Measurements from ENCODE around the gene NEU4. TPM values are rescaled to one million over a fixed set of nuclear protein-coding genes. Genes with fewer than 3 reads are reported as not detected.

Gene NEU4
- total and polyA plus RNA-seq, 2 donors (not counting 1 experiment from before 2014, with no cell fraction given) = not detected

- Histone ChIP-seq H3K4me1 (ENCODE audit: control insufficient read depth, extremely low read depth, insufficient read depth, low read length) (no peaks in the 10 kb centered on the region), H4K20me1 (ENCODE audit: control insufficient read depth, extremely low read depth, insufficient read depth, low read length) (no peaks in the 10 kb centered on the region), H3K4me2 (ENCODE audit: extremely low read depth, insufficient read depth, low read length) (no peak overlapping the region), H3K27ac (ENCODE audit: insufficient read depth, low read length) (no peak overlapping the region), H3K9ac (ENCODE audit: insufficient read depth, low read length) (no peak overlapping the region), H3K79me2 (ENCODE audit: control insufficient read depth, insufficient read depth, low read length) (no peaks in the 10 kb centered on the region), H3K27me3 (ENCODE audit: control insufficient read depth, insufficient read depth, low read length) (no peaks in the 10 kb centered on the region), H3K4me3 (replicated peaks in 1 of 4; ENCODE audit: control extremely low read depth in 1 of 4, insufficient read depth in 1 of 4, low read depth in 3 of 4, low read length in 4 of 4) (no peak overlapping the region), H3K9me3 (ENCODE audit: control insufficient read depth, insufficient read depth, low read depth, low read length) (no peaks in the 10 kb centered on the region), H2AFZ (ENCODE audit: low read length) (no peak overlapping the region), H3K36me3 (ENCODE audit: control insufficient read depth, insufficient read depth, low read length) (peaks cover 5% of the 10 kb centered on the region)
- TF ChIP-seq EZH2 (IDR thresholded peaks at IDR 0.05; ENCODE audit: low read length, missing control alignments) (no peak), CTCF (conservative IDR thresholded peaks at IDR 0.05 in 1 of 2, IDR thresholded peaks at IDR 0.05 in 1 of 2; ENCODE audit: low read depth in 1 of 2, low read length in 2 of 2) (no peak)
- DNase-seq (ENCODE audit: low read depth in 2 of 2) = no peak
Observed at GRCh38 chr2:241762321-241762932, 46.6 kb upstream of the NEU4 start.

- no peak overlapping the region for H3K9ac ChIP-seq (ENCODE audit: insufficient read depth, low read length)
- TF ChIP-seq EZH2 (IDR thresholded peaks at IDR 0.05; ENCODE audit: low read length, missing control alignments) = no peak
- TF ChIP-seq CTCF (conservative IDR thresholded peaks at IDR 0.05 in 1 of 2, IDR thresholded peaks at IDR 0.05 in 1 of 2; ENCODE audit: low read depth in 1 of 2, low read length in 2 of 2) = no peak
- no peaks in the 10 kb centered on the region for H3K79me2 ChIP-seq (ENCODE audit: control insufficient read depth, insufficient read depth, low read length)
- DNase-seq (ENCODE audit: low read depth in 2 of 2) = no peak
- H3K4me1 ChIP-seq (ENCODE audit: control insufficient read depth, extremely low read depth, insufficient read depth, low read length) = no peaks in the 10 kb centered on the region
- peaks cover 5% of the 10 kb centered on the region for H3K36me3 ChIP-seq (ENCODE audit: control insufficient read depth, insufficient read depth, low read length)
- H3K4me2 ChIP-seq (ENCODE audit: extremely low read depth, insufficient read depth, low read length) = no peak overlapping the region
- H3K9me3 ChIP-seq (ENCODE audit: control insufficient read depth, insufficient read depth, low read depth, low read length) = no peaks in the 10 kb centered on the region
- H3K4me3 ChIP-seq (replicated peaks in 1 of 4; ENCODE audit: control extremely low read depth in 1 of 4, insufficient read depth in 1 of 4, low read depth in 3 of 4, low read length in 4 of 4) = no peak overlapping the region
- H2AFZ ChIP-seq (ENCODE audit: low read length) = no peak overlapping the region
- no peaks in the 10 kb centered on the region for H3K27me3 ChIP-seq (ENCODE audit: control insufficient read depth, insufficient read depth, low read length)
- no peaks in the 10 kb centered on the region for H4K20me1 ChIP-seq (ENCODE audit: control insufficient read depth, extremely low read depth, insufficient read depth, low read length)
- H3K27ac ChIP-seq (ENCODE audit: insufficient read depth, low read length) = no peak overlapping the region
Observed at GRCh38 chr2:241762933-241763369, 46.0 kb upstream of the NEU4 start.

- TF ChIP-seq CTCF (conservative IDR thresholded peaks at IDR 0.05 in 1 of 2, IDR thresholded peaks at IDR 0.05 in 1 of 2; ENCODE audit: low read depth in 1 of 2, low read length in 2 of 2) (no peak), EZH2 (IDR thresholded peaks at IDR 0.05; ENCODE audit: low read length, missing control alignments) (no peak)
- Histone ChIP-seq H4K20me1 (ENCODE audit: control insufficient read depth, extremely low read depth, insufficient read depth, low read length) (no peaks in the 10 kb centered on the region), H3K9me3 (ENCODE audit: control insufficient read depth, insufficient read depth, low read depth, low read length) (no peaks in the 10 kb centered on the region), H3K4me2 (ENCODE audit: extremely low read depth, insufficient read depth, low read length) (no peak overlapping the region), H3K27ac (ENCODE audit: insufficient read depth, low read length) (no peak overlapping the region), H3K27me3 (ENCODE audit: control insufficient read depth, insufficient read depth, low read length) (no peaks in the 10 kb centered on the region), H3K9ac (ENCODE audit: insufficient read depth, low read length) (no peak overlapping the region), H3K36me3 (ENCODE audit: control insufficient read depth, insufficient read depth, low read length) (peaks cover 5% of the 10 kb centered on the region), H3K4me3 (replicated peaks in 1 of 4; ENCODE audit: control extremely low read depth in 1 of 4, insufficient read depth in 1 of 4, low read depth in 3 of 4, low read length in 4 of 4) (no peak overlapping the region), H3K4me1 (ENCODE audit: control insufficient read depth, extremely low read depth, insufficient read depth, low read length) (no peaks in the 10 kb centered on the region), H2AFZ (ENCODE audit: low read length) (no peak overlapping the region), H3K79me2 (ENCODE audit: control insufficient read depth, insufficient read depth, low read length) (no peaks in the 10 kb centered on the region)
- DNase-seq (ENCODE audit: low read depth in 2 of 2) = no peak
Observed at GRCh38 chr2:241763551-241764274, 45.3 kb upstream of the NEU4 start.
